ENCODE measurements around the gene SFT2D3.

The SFT2D3 gene

GRCh38 chr2:127719301-127720218, 18.3 kb downstream of the SFT2D3 start:
- H3K4me3 ChIP-seq (ENCODE audit: low read depth, low read length) = no peak overlapping the region
- H3K9me3 ChIP-seq (ENCODE audit: control insufficient read depth, low read length) = no peaks in the 10 kb centered on the region
- H3K79me2 ChIP-seq = no peaks in the 10 kb centered on the region
- H3K9ac ChIP-seq = no peak overlapping the region
- H3K4me2 ChIP-seq (ENCODE audit: low read length) = no peak overlapping the region
- no peaks in the 10 kb centered on the region for H3K36me3 ChIP-seq (ENCODE audit: control insufficient read depth, insufficient read depth, low read length)
- H3K4me1 ChIP-seq = no peaks in the 10 kb centered on the region
- H3K27me3 ChIP-seq (ENCODE audit: control insufficient read depth, insufficient read depth, low read length) = no peaks in the 10 kb centered on the region
- H2AFZ ChIP-seq = no peak overlapping the region
- TF ChIP-seq CTCF (IDR thresholded peaks at IDR 0.05) = no peak
- H3K27ac ChIP-seq = no peak overlapping the region

GRCh38 chr2:127721311-127721977, 20.1 kb downstream of the SFT2D3 start:
- H3K27me3 ChIP-seq (ENCODE audit: control insufficient read depth, insufficient read depth, low read length) = no peaks in the 10 kb centered on the region
- no peaks in the 10 kb centered on the region for H3K4me1 ChIP-seq
- no peak overlapping the region for H2AFZ ChIP-seq
- H3K9me3 ChIP-seq (ENCODE audit: control insufficient read depth, low read length) = no peaks in the 10 kb centered on the region
- no peak overlapping the region for H3K4me3 ChIP-seq (ENCODE audit: low read depth, low read length)
- H3K4me2 ChIP-seq (ENCODE audit: low read length) = no peak overlapping the region
- no peak for TF ChIP-seq CTCF (IDR thresholded peaks at IDR 0.05)
- no peak overlapping the region for H3K9ac ChIP-seq
- no peaks in the 10 kb centered on the region for H3K79me2 ChIP-seq
- H3K36me3 ChIP-seq (ENCODE audit: control insufficient read depth, insufficient read depth, low read length) = no peaks in the 10 kb centered on the region
- no peak overlapping the region for H3K27ac ChIP-seq

- no peak for TF ChIP-seq CTCF (IDR thresholded peaks at IDR 0.05)
- Histone ChIP-seq H3K79me2 (no peaks in the 10 kb centered on the region), H3K27me3 (ENCODE audit: control insufficient read depth, insufficient read depth, low read length) (no peaks in the 10 kb centered on the region), H3K27ac (no peak overlapping the region), H3K9ac (no peak overlapping the region), H3K4me2 (ENCODE audit: low read length) (no peak overlapping the region), H3K36me3 (ENCODE audit: control insufficient read depth, insufficient read depth, low read length) (no peaks in the 10 kb centered on the region), H2AFZ (no peak overlapping the region), H3K4me1 (no peaks in the 10 kb centered on the region), H3K9me3 (ENCODE audit: control insufficient read depth, low read length) (no peaks in the 10 kb centered on the region), H3K4me3 (ENCODE audit: low read depth, low read length) (no peak overlapping the region)
These were observed 20.7 kb downstream of the SFT2D3 start for GRCh38 chr2:127721978-127722355.

GRCh38 chr2:127722807-127723206, 21.5 kb downstream of the SFT2D3 start:
- Histone ChIP-seq H2AFZ (no peak overlapping the region), H3K27ac (no peak overlapping the region), H3K79me2 (no peaks in the 10 kb centered on the region), H3K36me3 (ENCODE audit: control insufficient read depth, insufficient read depth, low read length) (no peaks in the 10 kb centered on the region), H3K4me1 (no peaks in the 10 kb centered on the region), H3K9ac (no peak overlapping the region), H3K9me3 (ENCODE audit: control insufficient read depth, low read length) (no peaks in the 10 kb centered on the region), H3K4me2 (ENCODE audit: low read length) (no peak overlapping the region), H3K27me3 (ENCODE audit: control insufficient read depth, insufficient read depth, low read length) (no peaks in the 10 kb centered on the region), H3K4me3 (ENCODE audit: low read depth, low read length) (no peak overlapping the region)
- no peak for TF ChIP-seq CTCF (IDR thresholded peaks at IDR 0.05)

All from parathyroid adenoma (tissue), 2 donors.